ENCODE measurements around the gene ABCD3.

Gene ABCD3

GRCh38 chr1:94535095-94535494, 116.9 kb downstream of the ABCD3 start:
- TF ChIP-seq CTCF (IDR thresholded peaks at IDR 0.05; ENCODE audit: low read length) (no peak), EZH2 (optimal IDR thresholded peaks at IDR 0.05; ENCODE audit: low read depth, low read length) (no peak), EZH2phosphoT487 (IDR thresholded peaks at IDR 0.05; ENCODE audit: low read length) (no peak)
- no peak overlapping the region for H3K4me2 ChIP-seq (ENCODE audit: low read depth, low read length)
- no peaks in the 10 kb centered on the region for H4K20me1 ChIP-seq (ENCODE audit: insufficient read depth, low read length)
- H3K79me2 ChIP-seq (ENCODE audit: low read length), result no peaks in the 10 kb centered on the region
- H3K4me1 ChIP-seq (ENCODE audit: low read length), result no peaks in the 10 kb centered on the region
- H3K9ac ChIP-seq (ENCODE audit: low read length), result no peak overlapping the region
- H3K9me3 ChIP-seq (replicated peaks; ENCODE audit: insufficient read depth, low read length), result no peaks in the 10 kb centered on the region
- H2AFZ ChIP-seq (ENCODE audit: low read length), result no peak overlapping the region
- no peak overlapping the region for H3K4me3 ChIP-seq (ENCODE audit: low read length)
- no peaks in the 10 kb centered on the region for H3K27me3 ChIP-seq (replicated peaks; ENCODE audit: insufficient read depth, low read length)
- no peak for DNase-seq
- no peaks in the 10 kb centered on the region for H3F3A ChIP-seq (ENCODE audit: insufficient read depth, low read length)
- no peaks in the 10 kb centered on the region for H3K9me2 ChIP-seq (replicated peaks; ENCODE audit: insufficient read depth, low read length)
- H3K27ac ChIP-seq (ENCODE audit: low read length), result no peak overlapping the region
- H3K36me3 ChIP-seq (replicated peaks; ENCODE audit: insufficient read depth, low read length), result no peaks in the 10 kb centered on the region

- Histone ChIP-seq H3K9me2 (replicated peaks; ENCODE audit: insufficient read depth, low read length) (no peaks in the 10 kb centered on the region), H3K4me2 (ENCODE audit: low read depth, low read length) (no peak overlapping the region), H3K27ac (ENCODE audit: low read length) (no peak overlapping the region), H3K9ac (ENCODE audit: low read length) (no peak overlapping the region), H3K27me3 (replicated peaks; ENCODE audit: insufficient read depth, low read length) (no peaks in the 10 kb centered on the region), H3K36me3 (replicated peaks; ENCODE audit: insufficient read depth, low read length) (no peaks in the 10 kb centered on the region), H2AFZ (ENCODE audit: low read length) (no peak overlapping the region), H3K4me3 (ENCODE audit: low read length) (no peak overlapping the region), H3K4me1 (ENCODE audit: low read length) (no peaks in the 10 kb centered on the region), H4K20me1 (ENCODE audit: insufficient read depth, low read length) (no peaks in the 10 kb centered on the region), H3K9me3 (replicated peaks; ENCODE audit: insufficient read depth, low read length) (no peaks in the 10 kb centered on the region), H3K79me2 (ENCODE audit: low read length) (no peaks in the 10 kb centered on the region), H3F3A (ENCODE audit: insufficient read depth, low read length) (no peaks in the 10 kb centered on the region)
- TF ChIP-seq EZH2 (optimal IDR thresholded peaks at IDR 0.05; ENCODE audit: low read depth, low read length) (no peak), CTCF (IDR thresholded peaks at IDR 0.05; ENCODE audit: low read length) (no peak), EZH2phosphoT487 (IDR thresholded peaks at IDR 0.05; ENCODE audit: low read length) (no peak)
- DNase-seq, result no peak
Measured at GRCh38 chr1:94535879-94536278, 117.7 kb downstream of the ABCD3 start.

GRCh38 chr1:94537254-94537653, 119.1 kb downstream of the ABCD3 start:
- no peak overlapping the region for H3K4me2 ChIP-seq (ENCODE audit: low read depth, low read length)
- no peaks in the 10 kb centered on the region for H3K9me3 ChIP-seq (replicated peaks; ENCODE audit: insufficient read depth, low read length)
- H2AFZ ChIP-seq (ENCODE audit: low read length), result no peak overlapping the region
- TF ChIP-seq CTCF (IDR thresholded peaks at IDR 0.05; ENCODE audit: low read length) (no peak), EZH2phosphoT487 (IDR thresholded peaks at IDR 0.05; ENCODE audit: low read length) (no peak), EZH2 (optimal IDR thresholded peaks at IDR 0.05; ENCODE audit: low read depth, low read length) (no peak)
- no peak overlapping the region for H3K9ac ChIP-seq (ENCODE audit: low read length)
- no peaks in the 10 kb centered on the region for H3F3A ChIP-seq (ENCODE audit: insufficient read depth, low read length)
- no peaks in the 10 kb centered on the region for H3K36me3 ChIP-seq (replicated peaks; ENCODE audit: insufficient read depth, low read length)
- H3K4me1 ChIP-seq (ENCODE audit: low read length), result no peaks in the 10 kb centered on the region
- no peak overlapping the region for H3K27ac ChIP-seq (ENCODE audit: low read length)
- H3K4me3 ChIP-seq (ENCODE audit: low read length), result no peak overlapping the region
- no peaks in the 10 kb centered on the region for H3K27me3 ChIP-seq (replicated peaks; ENCODE audit: insufficient read depth, low read length)
- H4K20me1 ChIP-seq (ENCODE audit: insufficient read depth, low read length), result no peaks in the 10 kb centered on the region
- no peak for DNase-seq
- H3K9me2 ChIP-seq (replicated peaks; ENCODE audit: insufficient read depth, low read length), result no peaks in the 10 kb centered on the region
- no peaks in the 10 kb centered on the region for H3K79me2 ChIP-seq (ENCODE audit: low read length)

Measured in MM.1S (cell line).